ENCODE results near the gene KCNIP4. TPM values are rescaled to one million over a fixed set of nuclear protein-coding genes. Genes with fewer than 3 reads are reported as not detected.

KCNIP4 gene
- total and polyA plus RNA-seq, 2 of the 8 experiments (the other 6 are each of a cell fraction or from before 2014, with no cell fraction given): 0.06 TPM; not detected in 1

DNA sequence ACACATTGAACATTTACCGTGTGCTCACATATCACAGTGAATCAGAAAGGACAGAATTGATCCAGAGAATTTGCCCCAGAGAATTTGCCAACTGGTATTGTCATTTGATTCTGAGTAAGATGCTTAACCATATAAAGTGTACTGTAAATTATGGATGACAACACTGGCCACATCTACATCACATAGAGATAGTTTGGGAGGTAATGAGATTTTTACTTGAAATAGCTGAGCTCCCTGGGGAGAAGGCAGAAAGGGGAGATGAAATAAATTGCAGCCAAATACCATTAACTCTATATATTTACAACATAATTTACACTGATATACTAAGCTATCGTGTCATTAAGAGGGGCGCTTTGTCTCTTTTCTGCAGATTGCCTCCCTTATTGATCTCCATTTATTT, 564.0 kb downstream of the KCNIP4 start:
- Histone ChIP-seq H3K14ac (ENCODE audit: insufficient read length) (no peak overlapping the region), H3K23me2 (ENCODE audit: low read depth, low read length) (no peaks in the 10 kb centered on the region), H4K5ac (ENCODE audit: insufficient read length, low read depth, low read length) (no peak overlapping the region), H2BK120ac (replicated peaks; ENCODE audit: low read depth, low read length) (no peak overlapping the region), H2BK15ac (ENCODE audit: low read length) (no peak overlapping the region), H3K18ac (ENCODE audit: extremely low read depth, low read length) (no peak overlapping the region), H4K8ac (ENCODE audit: extremely low read depth, insufficient read depth, low read length) (no peak overlapping the region), H3K27ac (ENCODE audit: low read depth, low read length) (no peak overlapping the region), H3K56ac (replicated peaks; ENCODE audit: insufficient read length, low read depth, low read length) (no peak overlapping the region), H3K4me1 (replicated peaks in 1 of 4; ENCODE audit: control insufficient read depth in 3 of 4, insufficient read depth in 4 of 4, low read length in 3 of 4) (no peaks in the 10 kb centered on the region), H2BK20ac (ENCODE audit: low read length) (no peak overlapping the region), H2BK5ac (ENCODE audit: low read depth, low read length) (no peak overlapping the region), H3K23ac (ENCODE audit: insufficient read length) (no peak overlapping the region), H3K4ac (replicated peaks; ENCODE audit: insufficient read length, low read depth, low read length) (no peak overlapping the region), H3K4me3 (ENCODE audit: extremely low read depth in 1 of 4, insufficient read depth in 2 of 4, low read depth in 3 of 4, low read length in 4 of 4) (no peak overlapping the region), H3K79me2 (ENCODE audit: control insufficient read depth in 1 of 2, insufficient read depth in 2 of 2, low read length in 2 of 2) (no peaks in the 10 kb centered on the region), H2BK12ac (ENCODE audit: low read depth, low read length) (no peak overlapping the region), H3K79me1 (ENCODE audit: low read depth, low read length) (no peaks in the 10 kb centered on the region), H3K9ac (replicated peaks in 1 of 4; ENCODE audit: extremely low read depth in 1 of 4, low read depth in 3 of 4, low read length in 3 of 4) (no peak overlapping the region), H3K27me3 (replicated peaks in 1 of 4; ENCODE audit: control insufficient read depth in 3 of 4, extremely low read depth in 1 of 4, insufficient read depth in 3 of 4, low read length in 3 of 4) (no peaks in the 10 kb centered on the region), H2AFZ (ENCODE audit: low read length) (no peak overlapping the region), H4K20me1 (replicated peaks in 1 of 2; ENCODE audit: control insufficient read depth in 1 of 2, insufficient read depth in 2 of 2, low read length in 2 of 2) (no peaks in the 10 kb centered on the region), H3K9me3 (ENCODE audit: insufficient read depth in 2 of 2, low read depth in 1 of 2, low read length in 1 of 2) (no peaks in the 10 kb centered on the region), H4K91ac (replicated peaks; ENCODE audit: insufficient read length, low read length) (no peak overlapping the region), H3K4me2 (ENCODE audit: insufficient read depth in 1 of 2, low read depth in 2 of 2, low read length in 2 of 2) (no peak overlapping the region), H2AK5ac (ENCODE audit: low read depth, low read length) (no peak overlapping the region), H3K36me3 (ENCODE audit: control insufficient read depth in 2 of 4, insufficient read depth in 4 of 4, low read length in 3 of 4) (no peaks in the 10 kb centered on the region)
- no peak for FAIRE-seq
- WGBS, 2 experiments (ENCODE audit: extremely low coverage in 1 of 2, insufficient coverage in 1 of 2, insufficient read length in 1 of 2, insufficient replicate concordance in 2 of 2, low coverage in 1 of 2, low lambda C conversion rate in 2 of 2, missing lambda C conversion rate in 1 of 2): 89% methylated on average over 3 of the region's 3 CpGs; no CpG with 5 or more reads in 1 of the 2 experiments
- ChIA-PET POLR2A (ENCODE audit: partially characterized antibody) (no interaction called here), CTCF (ENCODE audit: partially characterized antibody) (no interaction called here)
- no peak for DNase-seq (ENCODE audit: low read depth in 1 of 2, low spot score in 2 of 2)
- no peak for TF ChIP-seq ATF2 (IDR thresholded peaks at IDR 0.05; ENCODE audit: low read length)
- TF ChIP-seq MAFK (IDR thresholded peaks at IDR 0.05; ENCODE audit: low read depth, low read length): no peak
- no peak for TF ChIP-seq KDM4A (IDR thresholded peaks at IDR 0.05; ENCODE audit: low read depth, low read length, severe bottlenecking)

All from H1 (cell line).